A549 (cell line): Measurements from ENCODE around the gene FSTL3.
"Not testable (repeated sequence)": the region's sequence is repeated elsewhere in the genome, so short reads cannot be mapped to it uniquely, and the experiment has no call there.

Experiments used
- CBX2 ChIP-seq: fragments of 200-600 bp; sonication (generic); IDR thresholded peaks from 2 replicates; pipeline ENCODE4 v1.6.1; 2016; ENCODE audit warnings: low read depth, mild to moderate bottlenecking, borderline replicate concordance
- CEBPB ChIP-seq, 2 experiments: fragments of >200 bp in 1 of 2; sonication (Bioruptor Twin) in 1 of 2; formaldehyde crosslinking in 1 of 2; IDR thresholded peaks; 2 replicates each; pipeline ENCODE4 v1.6.1; 2012 to 2016
- TF ChIP-seq, protein P1 (sequence below): fragments of 450-650 bp; IDR thresholded peaks from 2 replicates; pipeline ENCODE4 v1.6.1; 2014; ENCODE audit warnings: antibody characterized with exemption

DNA sequence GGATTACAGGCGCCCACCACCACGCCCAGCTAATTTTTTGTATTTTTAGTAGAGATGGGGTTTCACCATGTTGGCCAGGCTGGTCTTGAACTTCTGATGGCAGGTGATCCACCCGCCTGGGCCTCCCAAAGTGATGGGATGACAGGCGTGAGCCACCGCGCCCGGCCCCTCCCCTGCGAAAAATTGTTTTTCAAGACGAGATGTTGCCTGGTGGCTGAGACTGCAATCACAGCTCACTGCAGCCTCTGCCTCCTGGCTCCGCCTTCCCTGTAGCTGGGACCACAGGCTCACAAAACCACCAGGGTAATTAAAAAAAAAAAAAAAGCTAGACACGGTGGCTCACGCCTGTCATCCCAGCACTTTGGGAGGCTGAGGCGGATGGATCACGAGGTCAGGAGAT lies 23.7 kb downstream of the FSTL3 start:
- not testable (repeated sequence) for TF ChIP-seq CBX2; CEBPB (IDR thresholded peaks at IDR 0.05)
- TF ChIP-seq, protein P1, sequence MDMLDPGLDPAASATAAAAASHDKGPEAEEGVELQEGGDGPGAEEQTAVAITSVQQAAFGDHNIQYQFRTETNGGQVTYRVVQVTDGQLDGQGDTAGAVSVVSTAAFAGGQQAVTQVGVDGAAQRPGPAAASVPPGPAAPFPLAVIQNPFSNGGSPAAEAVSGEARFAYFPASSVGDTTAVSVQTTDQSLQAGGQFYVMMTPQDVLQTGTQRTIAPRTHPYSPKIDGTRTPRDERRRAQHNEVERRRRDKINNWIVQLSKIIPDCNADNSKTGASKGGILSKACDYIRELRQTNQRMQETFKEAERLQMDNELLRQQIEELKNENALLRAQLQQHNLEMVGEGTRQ, result not testable (repeated sequence)
